NT2/D1 (cell line): ENCODE measurements around the gene OR10H4.
"Not testable (repeated sequence)": the region's sequence is repeated elsewhere in the genome, so short reads cannot be mapped to it uniquely, and the experiment has no call there.

Experiments used
- DNase-seq: peaks from one replicate; pipeline ENCODE4 v3.0.0-alpha.2; 2011; ENCODE audit warnings: low read depth, low spot score
- H3K27me3 ChIP-seq: 2 replicates; pipeline ENCODE4 v1.6.0; 2011; ENCODE audit warnings: mild to moderate bottlenecking; ENCODE audit not compliant: insufficient read length, insufficient read depth
- H3K36me3 ChIP-seq: 2 replicates; pipeline ENCODE4 v1.6.1; 2011; ENCODE audit warnings: mild to moderate bottlenecking, low read length, mixed read lengths; ENCODE audit not compliant: insufficient read depth, insufficient read length
- H3K4me1 ChIP-seq: 2 replicates; pipeline ENCODE4 v1.5.1; 2011; ENCODE audit not compliant: insufficient read depth, insufficient read length
- H3K4me3 ChIP-seq: 2 replicates; pipeline ENCODE4 v1.5.1; 2011; ENCODE audit warnings: low read depth; ENCODE audit not compliant: insufficient read length
- H3K9ac ChIP-seq: 2 replicates; pipeline ENCODE4 v1.6.0; 2011; ENCODE audit warnings: low read depth; ENCODE audit not compliant: insufficient read length
- H3K9me3 ChIP-seq: 2 replicates; pipeline ENCODE4 v1.5.1; 2011; ENCODE audit warnings: mild to moderate bottlenecking, low read length; ENCODE audit not compliant: insufficient read depth
- SUZ12 ChIP-seq: IDR thresholded peaks from 2 replicates; pipeline ENCODE4 v1.6.1; 2011; ENCODE audit not compliant: insufficient read length, insufficient read depth; ENCODE audit errors: extremely low read depth
- YY1 ChIP-seq: IDR thresholded peaks from 2 replicates; pipeline ENCODE4 v1.6.1; 2011; ENCODE audit not compliant: insufficient read length, insufficient read depth
- ZNF274 ChIP-seq: IDR thresholded peaks from 2 replicates; pipeline ENCODE4 v1.6.1; 2011; ENCODE audit warnings: mild to moderate bottlenecking, low read depth, low read length

OR10H4 gene, protein sequence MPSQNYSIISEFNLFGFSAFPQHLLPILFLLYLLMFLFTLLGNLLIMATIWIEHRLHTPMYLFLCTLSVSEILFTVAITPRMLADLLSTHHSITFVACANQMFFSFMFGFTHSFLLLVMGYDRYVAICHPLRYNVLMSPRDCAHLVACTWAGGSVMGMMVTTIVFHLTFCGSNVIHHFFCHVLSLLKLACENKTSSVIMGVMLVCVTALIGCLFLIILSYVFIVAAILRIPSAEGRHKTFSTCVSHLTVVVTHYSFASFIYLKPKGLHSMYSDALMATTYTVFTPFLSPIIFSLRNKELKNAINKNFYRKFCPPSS

DNA sequence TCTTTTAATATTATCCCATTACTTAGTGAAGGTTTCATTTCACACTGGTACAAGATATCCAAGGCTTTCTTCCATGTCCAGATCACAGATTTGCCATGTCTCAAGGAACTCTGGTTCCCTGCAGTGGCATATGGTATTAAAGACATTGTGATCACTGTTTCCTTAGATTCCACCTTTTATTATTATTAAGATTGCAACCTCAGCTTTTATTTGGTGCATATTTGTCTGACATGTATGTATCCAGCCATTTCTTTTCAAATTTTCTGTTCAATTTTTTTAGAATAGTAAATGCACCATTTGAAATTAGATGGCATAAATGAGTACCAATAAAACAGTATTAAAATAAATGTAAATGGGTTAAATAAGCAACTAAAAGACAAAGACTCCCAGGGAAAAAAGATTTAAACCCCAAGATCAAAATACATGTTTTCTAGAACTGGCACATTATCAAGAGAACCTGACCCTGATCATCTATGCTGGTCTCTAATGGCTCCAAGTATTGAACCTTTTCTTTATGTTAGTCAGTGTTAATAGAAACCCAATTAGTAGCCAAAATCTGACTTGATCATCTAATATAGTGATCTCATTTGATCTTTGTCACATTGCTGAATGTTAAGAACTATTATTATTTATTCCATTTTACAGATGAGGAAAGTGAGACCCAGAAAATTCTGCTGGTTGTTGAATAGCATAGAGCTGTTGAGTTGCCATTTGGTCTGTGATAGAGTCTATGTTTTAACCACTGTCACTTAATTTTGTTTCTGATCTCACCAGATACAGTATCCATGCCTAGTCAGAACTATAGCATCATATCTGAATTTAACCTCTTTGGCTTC lies at the start of gene OR10H4:
Gene OR10H4 (plus strand): TSS at position 786 of the 836 bp plus-strand sequence. CDS start 0 bp downstream, at position 786.
- H3K27me3 ChIP-seq, result peaks cover 31% of the 10 kb centered on the region
- H3K9me3 ChIP-seq, result peaks cover 47% of the 10 kb centered on the region

DNA sequence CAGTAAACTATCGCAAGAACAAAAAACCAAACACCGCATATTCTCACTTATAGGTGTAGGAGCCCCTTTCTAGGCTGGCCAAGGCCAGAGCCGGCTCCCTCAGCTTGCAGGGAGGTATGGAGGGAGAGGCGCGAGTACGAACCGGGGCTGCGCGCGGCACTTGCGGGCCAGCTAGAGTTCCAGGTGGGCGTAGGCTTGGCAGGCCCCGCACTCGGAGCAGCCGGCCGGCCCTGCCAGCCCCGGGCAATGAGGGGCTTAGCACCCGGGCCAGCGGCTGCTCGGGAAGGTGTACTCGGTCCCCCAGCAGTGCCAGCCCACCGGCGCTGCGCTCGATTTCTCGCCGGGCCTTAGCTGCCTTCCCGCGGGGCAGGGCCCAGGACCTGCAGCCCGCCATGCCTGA lies 49.2 kb upstream of the OR10H4 start:
- peak overlapping the region; percentile 29 for H3K9ac ChIP-seq
- not testable (repeated sequence) for H3K36me3 ChIP-seq, H3K4me1 ChIP-seq, H3K9me3 ChIP-seq, DNase-seq, H3K4me3 ChIP-seq, H3K27me3 ChIP-seq

More for the DNA sequence above, at the start of gene OR10H4:
- Histone ChIP-seq H3K4me3 (no peak within 1 kb of the TSS), H3K36me3 (no peaks in the 10 kb centered on the region), H3K9ac (no peak within 1 kb of the TSS), H3K4me1 (no peaks in the 10 kb centered on the region)
- DNase-seq, result no peak
- no peak for TF ChIP-seq YY1

DNA sequence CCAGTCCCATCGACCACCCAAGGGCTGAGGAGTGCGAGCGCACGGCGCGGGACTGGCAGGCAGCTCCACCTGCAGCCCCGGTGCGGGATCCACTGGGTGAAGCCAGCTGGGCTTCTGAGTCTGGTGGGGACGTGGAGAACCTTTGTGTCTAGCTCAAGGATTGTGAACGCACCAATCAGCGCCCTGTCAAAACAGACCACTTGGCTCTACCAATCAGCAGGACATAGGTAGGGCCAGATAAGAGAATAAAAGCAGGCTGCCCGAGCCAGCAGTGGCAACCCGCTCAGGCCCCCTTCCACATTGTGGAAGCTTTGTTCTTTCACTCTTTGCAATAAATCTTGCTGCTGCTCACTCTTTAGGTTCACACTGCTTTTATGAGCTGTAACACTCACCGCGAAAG lies 48.8 kb upstream of the OR10H4 start:
- H3K27me3 ChIP-seq, H3K9me3 ChIP-seq: not testable (repeated sequence)

DNA sequence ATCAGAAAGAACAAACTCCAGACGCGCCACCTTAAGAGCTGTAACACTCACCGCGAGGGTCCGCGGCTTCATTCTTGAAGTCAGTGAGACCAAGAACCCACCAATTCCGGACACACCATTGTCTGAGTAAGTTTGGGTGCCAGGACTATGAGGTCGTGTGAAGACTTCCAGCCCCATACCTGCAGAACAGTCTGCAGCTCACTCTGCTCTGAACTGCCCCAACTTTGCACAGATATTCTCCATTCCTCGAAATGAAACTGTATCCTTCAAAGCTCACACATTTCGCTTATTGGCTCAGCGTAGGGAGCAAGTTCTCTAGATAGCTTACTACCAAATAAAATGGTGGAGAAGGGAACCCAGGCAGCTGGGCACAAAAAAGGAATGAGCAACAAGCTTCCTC lies 48.3 kb upstream of the OR10H4 start:
- TF ChIP-seq SUZ12 (no peak), YY1 (no peak), ZNF274 (no peak)
- Histone ChIP-seq H3K9ac (no peak overlapping the region), H3K27me3 (no peaks in the 10 kb centered on the region), H3K4me3 (no peak overlapping the region), H3K36me3 (no peaks in the 10 kb centered on the region), H3K4me1 (no peaks in the 10 kb centered on the region), H3K9me3 (no peaks in the 10 kb centered on the region; the same call in 1 of the 2 replicates)
- DNase-seq, result no peak

More for the DNA sequence above, 48.8 kb upstream of the OR10H4 start:
- H3K36me3 ChIP-seq, H3K4me1 ChIP-seq, DNase-seq, H3K4me3 ChIP-seq: not testable (repeated sequence)
- H3K9ac ChIP-seq, result peak overlapping the region; percentile 29

DNA sequence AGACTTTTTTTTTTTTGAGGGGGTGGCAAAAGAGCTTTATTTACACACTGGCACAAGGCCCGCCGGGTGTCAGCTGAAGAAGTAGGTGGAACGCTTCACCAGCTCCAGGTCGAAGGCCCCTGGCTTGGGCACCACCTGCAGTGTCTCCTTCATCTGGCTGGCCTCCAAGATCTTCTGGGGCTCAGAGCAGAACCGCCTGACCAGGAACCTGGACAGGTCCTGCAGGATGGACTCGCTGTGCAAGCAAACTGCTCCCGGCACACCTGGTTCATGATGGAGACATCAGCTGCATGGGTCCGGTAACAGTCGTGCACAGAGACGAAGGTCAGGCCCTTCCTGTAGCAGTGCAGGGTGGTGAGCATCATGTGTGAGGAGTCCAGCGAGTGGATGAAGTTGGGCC lies 46.6 kb upstream of the OR10H4 start:
- DNase-seq, result no peak
- H3K36me3 ChIP-seq, result no peaks in the 10 kb centered on the region
- no peak overlapping the region for H3K4me3 ChIP-seq
- TF ChIP-seq SUZ12, result no peak
- no peak for TF ChIP-seq YY1
- no peak for TF ChIP-seq ZNF274
- no peak overlapping the region for H3K9ac ChIP-seq
- H3K9me3 ChIP-seq, result no peaks in the 10 kb centered on the region; the same call in 1 of the 2 replicates
- no peaks in the 10 kb centered on the region for H3K4me1 ChIP-seq
- H3K27me3 ChIP-seq, result no peaks in the 10 kb centered on the region

DNA sequence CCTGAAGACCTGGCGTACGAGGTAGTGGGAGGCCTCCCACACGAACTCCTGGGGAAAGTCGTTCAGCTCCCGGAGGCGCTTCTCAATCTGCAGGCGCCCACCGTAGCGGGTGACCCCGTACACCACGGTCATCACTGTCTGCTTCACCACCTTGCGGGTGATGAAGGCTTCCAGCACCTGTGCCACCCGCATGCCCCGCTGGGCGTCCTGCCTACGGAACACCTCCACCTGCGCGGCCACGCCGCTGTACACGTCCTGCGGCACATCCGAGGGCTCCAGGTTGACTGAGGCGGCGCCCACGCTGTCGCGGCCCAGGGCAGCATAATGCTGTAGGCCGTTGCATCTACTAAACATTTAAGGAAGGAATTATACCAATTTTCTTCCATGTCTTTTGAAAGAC lies 45.9 kb upstream of the OR10H4 start:
- not testable (repeated sequence) for DNase-seq, H3K9me3 ChIP-seq, H3K36me3 ChIP-seq, H3K27me3 ChIP-seq, H3K4me3 ChIP-seq, H3K4me1 ChIP-seq, H3K9ac ChIP-seq

DNA sequence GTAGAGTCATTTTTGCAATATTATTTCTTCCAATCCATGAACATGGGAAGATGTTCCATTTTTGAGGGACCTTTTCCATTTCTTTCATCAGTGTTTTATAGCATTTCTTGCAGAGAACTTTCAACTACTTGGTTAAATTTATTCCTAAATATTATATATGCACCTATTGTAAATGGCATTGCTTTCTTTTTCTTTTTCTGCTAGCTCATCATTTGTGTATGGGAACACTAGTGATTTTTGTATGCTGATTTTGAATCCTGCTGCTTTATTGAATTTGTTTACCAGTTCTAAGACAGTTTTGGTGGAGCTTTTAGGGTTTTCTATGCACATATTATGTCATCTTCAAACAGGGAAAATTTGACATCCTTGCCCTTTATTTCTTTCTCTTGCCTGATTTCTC lies 43.8 kb upstream of the OR10H4 start:
- Histone ChIP-seq H3K9ac (no peak overlapping the region), H3K9me3 (no peaks in the 10 kb centered on the region; the same call in 1 of the 2 replicates), H3K36me3 (no peaks in the 10 kb centered on the region), H3K4me1 (no peaks in the 10 kb centered on the region), H3K27me3 (peaks cover 5% of the 10 kb centered on the region), H3K4me3 (no peak overlapping the region)
- no peak for DNase-seq
- TF ChIP-seq ZNF274 (no peak), YY1 (no peak), SUZ12 (no peak)
